Ovary (tissue), 9 donors: ENCODE results near the gene ZNF283. TPM values are rescaled to one million over a fixed set of nuclear protein-coding genes. Genes with fewer than 3 reads are reported as not detected.

ENCODE experiments used
- DNase-seq, 5 donors: peaks; one replicate each; pipeline ENCODE4 v3.0.0-alpha.2; 2019 to 2020
- H3K27ac ChIP-seq, 2 donors: fragments of 200-600 bp; one replicate each; pipeline versions ENCODE4 v1.5.1 to v1.8.0; 2019 to 2022
- H3K27me3 ChIP-seq: fragments of 200-600 bp; one replicate; pipeline ENCODE4 v1.8.0; 2022
- H3K36me3 ChIP-seq: fragments of 200-600 bp; sonication (generic); one replicate; pipeline ENCODE4 v1.5.1; 2019
- H3K4me1 ChIP-seq: one replicate; pipeline ENCODE4 v1.8.1; 2013; ENCODE audit warnings: mild to moderate bottlenecking, moderate library complexity; ENCODE audit not compliant: insufficient read depth
- H3K4me3 ChIP-seq: fragments of 200-600 bp; sonication (generic); one replicate; pipeline ENCODE4 v1.5.1; 2017
- H3K9me3 ChIP-seq, 2 donors: fragments of 200-600 bp in 1 of 2; sonication (generic) in 1 of 2; one replicate each; pipeline versions ENCODE4 v1.5.1 to v1.8.1; 2013 to 2019; ENCODE audit warnings: mild to moderate bottlenecking in 1 of 2, moderate library complexity in 1 of 2
- CTCF ChIP-seq, 3 donors: fragments of 450-650 bp in 2 of 3; fragments of 200-600 bp in 1 of 3; IDR thresholded peaks; one replicate each; pipeline versions ENCODE4 v1.5.1 to v1.8.0; 2016 to 2022; ENCODE audit warnings: antibody characterized with exemption in 3 of 3, mild to moderate bottlenecking in 1 of 3
- EP300 ChIP-seq: sonication (generic); formaldehyde crosslinking; IDR thresholded peaks from one replicate; pipeline ENCODE4 v1.6.1; 2017; ENCODE audit warnings: antibody characterized with exemption
- POLR2A ChIP-seq: fragments of 450-650 bp; IDR thresholded peaks from one replicate; pipeline ENCODE4 v1.6.1; 2017; ENCODE audit warnings: antibody characterized with exemption, mild to moderate bottlenecking, moderate library complexity
- WGBS, 3 donors: extraction: QIAGEN DNeasy Blood & Tissue Kit in 1 of 3; methylation state at CpG; one replicate each; pipeline versions ENCODE4 v1.1.5 to v1.1.7; 2013 to 2017; 5-methylcytosine and 5-hydroxymethylcytosine counted together
- intact Hi-C, 4 donors: fragments of 100-400 bp; cut with DNase I; formaldehyde crosslinking; loops; one replicate each; pipeline versions ENCODE4 v1.11.0 to v1.15.1; 2022 to 2023
- polyA plus RNA-seq, 2 donors: library from polyadenylated mRNA; stranded (reverse); fragments of 200-250 nt in 1 of 2; fragments of 350-450 nt in 1 of 2; fragmentation: Illumina TruSeq in 1 of 2; extraction: RNeasy Lipid Tissue Mini Kit (QIAGEN cat#74804) in 1 of 2; gene quantifications; one replicate each; pipeline ENCODE4 v1.2.3, GENCODE V29; 2013 to 2014
- total RNA-seq, 7 donors: library from RNA; depleted of rRNA in 2 of 7; stranded (reverse); fragments of >200 nt in 2 of 7; fragmentation: NEBNext Ultra II Directional in 3 of 7; extraction: Animal tissue kit (Norgen Biotek cat#: 25700) in 3 of 7; gene quantifications; one replicate each; pipeline versions ENCODE4 v1.1.0 to v1.2.4, GENCODE V29; 2016 to 2023
- donor health status: DM: no; HTN: no; CAD: no; lungs with moderate emphysema.
- donor health status: DM: no; HTN: no; CAD: no.
- donor health status: Bipolar disorder and iron deficiency.
- donor health status: DM: yes; HTN: yes; CAD: no.
- donor health status: DM: no; HTN: no; CAD: no.
- donor health status: DM: yes; HTN: yes; CAD: no.

Gene ZNF283
- total and polyA plus RNA-seq, 9 donors = 3.2 to 14.6 (median 10.9) TPM

- WGBS, 3 donors = 40 to 43% (median 40%) methylated on average over 4 to 5 of the region's 5 CpGs
- no peak for TF ChIP-seq EP300
- no peak for TF ChIP-seq POLR2A
- no peaks in the 10 kb centered on the region for H3K27me3 ChIP-seq
- DNase-seq = no peak
- no peaks in the 10 kb centered on the region for H3K36me3 ChIP-seq
- intact Hi-C loops = no loop called here
- H3K27ac ChIP-seq = no peak overlapping the region
- H3K9me3 ChIP-seq = no peaks in the 10 kb centered on the region
- H3K4me1 ChIP-seq = peaks cover 4% of the 10 kb centered on the region
- no peak overlapping the region for H3K4me3 ChIP-seq
These were observed 29.0 kb upstream of the ZNF283 start for GRCh38 chr19:43798026-43798545.

GRCh38 chr19:43798546-43799409 is 28.3 kb upstream of the ZNF283 start:
- no peak overlapping the region for H3K4me3 ChIP-seq
- TF ChIP-seq POLR2A (no peak), EP300 (no peak), CTCF (IDR thresholded peaks at IDR 0.05) (no peak)
- no peak overlapping the region for H3K27ac ChIP-seq
- intact Hi-C loops = no loop called here
- peaks cover 4% of the 10 kb centered on the region for H3K4me1 ChIP-seq
- H3K27me3 ChIP-seq = no peaks in the 10 kb centered on the region
- no peaks in the 10 kb centered on the region for H3K36me3 ChIP-seq
- WGBS, 3 donors = 10 to 14% (median 12%) methylated on average over 68 to 70 of the region's 70 CpGs
- peak in 1 of 5 donors; percentile 37 for DNase-seq
- no peaks in the 10 kb centered on the region for H3K9me3 ChIP-seq

GRCh38 chr19:43799502-43800142 is 27.5 kb upstream of the ZNF283 start:
- Histone ChIP-seq H3K27ac (no peak overlapping the region), H3K4me3 (no peak overlapping the region), H3K27me3 (no peaks in the 10 kb centered on the region), H3K9me3 (no peaks in the 10 kb centered on the region), H3K36me3 (no peaks in the 10 kb centered on the region), H3K4me1 (peaks cover 4% of the 10 kb centered on the region)
- DNase-seq = no peak
- WGBS, 3 donors = 60 to 69% (median 67%) methylated on average over 6 of the region's 6 CpGs
- intact Hi-C loops = no loop called here
- TF ChIP-seq CTCF (IDR thresholded peaks at IDR 0.05) (no peak), POLR2A (no peak), EP300 (no peak)

GRCh38 chr19:43802216-43802951 is 24.7 kb upstream of the ZNF283 start, which contains the start of gene LYPD5:
TSS of gene LYPD5 (minus strand) at chr19:43802447. CDS start at chr19:43802380, 67 bp downstream.
- WGBS, 3 donors = 41 to 51% (median 51%) methylated on average over 12 of the region's 12 CpGs
- Histone ChIP-seq H3K27ac (no peak within 1 kb of the TSS), H3K4me3 (no peak within 1 kb of the TSS), H3K4me1 (peaks cover 4% of the 10 kb centered on the region), H3K9me3 (no peaks in the 10 kb centered on the region), H3K27me3 (no peaks in the 10 kb centered on the region), H3K36me3 (no peaks in the 10 kb centered on the region)
- intact Hi-C loops = no loop called here
- no peak for TF ChIP-seq POLR2A
- TF ChIP-seq CTCF (IDR thresholded peaks at IDR 0.05) = no peak
- TF ChIP-seq EP300 = no peak
- DNase-seq = no peak
